Urothelium cell line (cell line): Measurements from ENCODE around the gene FANCC.

Experiments
- DNase-seq: peaks from one replicate; pipeline ENCODE4 v3.0.0; 2011; ENCODE audit warnings: low spot score, mixed read lengths
- FAIRE-seq: peaks from 2 replicates; lab custom pipeline; 2011; peaks lifted over from hg19 to GRCh38; lab: Jason Lieb, UNC

The FANCC gene

DNA sequence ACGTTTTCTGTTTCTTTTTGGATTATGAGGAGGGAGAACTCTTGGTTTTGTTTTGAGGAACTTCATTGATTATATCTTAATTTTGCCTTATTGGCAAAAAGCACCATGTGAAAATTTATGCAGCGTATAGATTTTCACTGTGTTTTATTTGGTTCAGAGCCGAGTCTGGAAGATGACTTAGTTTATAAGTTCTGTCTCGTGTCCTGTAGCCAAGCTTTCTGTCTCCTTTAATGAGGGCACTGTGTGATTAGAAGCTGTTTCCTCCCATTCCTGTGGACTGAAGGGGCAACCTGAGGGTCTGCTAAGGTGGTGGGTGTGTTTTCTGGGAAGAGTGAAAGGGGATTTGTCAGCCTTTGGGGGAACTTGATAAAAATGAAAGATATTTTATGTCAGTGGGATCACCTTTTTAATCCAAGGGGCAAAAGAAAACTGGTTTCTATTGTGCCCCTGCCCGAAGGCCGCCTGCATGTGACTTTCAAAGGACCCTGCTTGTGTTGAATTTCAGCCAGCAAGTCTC is 262.1 kb downstream of the FANCC start:
- DNase-seq (no peak), FAIRE-seq (no peak)

DNA sequence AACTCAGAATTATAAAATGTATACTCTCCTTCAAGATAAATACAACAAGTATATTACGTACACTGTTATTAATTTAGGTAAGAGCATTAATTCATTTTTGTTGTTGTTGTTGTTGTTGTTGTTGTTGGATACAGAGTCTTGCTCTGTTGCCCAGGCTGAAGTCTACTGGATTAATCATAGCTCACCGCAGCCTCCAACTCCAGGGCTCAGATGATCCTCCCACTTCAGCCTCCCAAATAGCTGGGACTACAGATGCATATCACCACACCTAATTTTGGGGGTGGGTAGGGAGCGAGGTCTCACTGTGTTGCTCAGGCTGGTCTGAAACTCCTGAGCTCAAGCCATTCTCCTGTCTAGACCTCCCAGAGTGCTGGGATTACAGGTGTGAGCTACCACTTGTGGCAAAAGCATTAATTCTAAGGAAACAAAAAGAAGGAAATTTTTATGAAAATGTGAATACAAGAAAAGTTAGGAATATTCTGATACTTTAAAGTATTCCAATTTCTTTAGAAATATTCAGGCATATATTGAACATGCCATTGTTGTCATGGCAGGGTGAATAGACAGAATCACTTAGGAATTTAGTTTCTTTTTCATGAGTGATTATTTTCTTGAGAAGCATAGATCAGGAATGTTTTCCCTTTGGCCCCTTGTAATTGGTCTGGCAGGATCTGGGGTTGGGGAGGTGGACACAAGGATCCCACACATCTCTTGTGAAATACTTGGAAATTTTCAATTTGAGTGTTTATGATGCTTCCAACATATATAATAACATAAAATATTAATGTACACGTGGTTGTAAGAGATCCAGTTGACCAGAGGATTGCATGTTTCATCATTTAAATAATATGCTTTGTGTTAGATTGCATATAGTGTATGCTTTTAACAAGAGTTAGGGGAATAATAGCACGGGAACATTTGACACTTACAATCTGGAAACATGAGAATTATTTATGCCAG is 263.6 kb downstream of the FANCC start:
- no peak for FAIRE-seq

GRCh38 chr9:95049761-95050160 is 267.7 kb downstream of the FANCC start:
- DNase-seq (no peak), FAIRE-seq (no peak)

More for the DNA sequence above, 263.6 kb downstream of the FANCC start:
- DNase-seq = no peak
